ENCODE measurements around the gene HOXB13. TPM values are rescaled to one million over a fixed set of nuclear protein-coding genes. Genes with fewer than 3 reads are reported as not detected.
A peak's percentile ranks its signal among the peaks of the same experiment; 100 is the strongest.

Gene HOXB13
- total RNA-seq, 1 experiment from 2014 or later: not detected

DNA sequence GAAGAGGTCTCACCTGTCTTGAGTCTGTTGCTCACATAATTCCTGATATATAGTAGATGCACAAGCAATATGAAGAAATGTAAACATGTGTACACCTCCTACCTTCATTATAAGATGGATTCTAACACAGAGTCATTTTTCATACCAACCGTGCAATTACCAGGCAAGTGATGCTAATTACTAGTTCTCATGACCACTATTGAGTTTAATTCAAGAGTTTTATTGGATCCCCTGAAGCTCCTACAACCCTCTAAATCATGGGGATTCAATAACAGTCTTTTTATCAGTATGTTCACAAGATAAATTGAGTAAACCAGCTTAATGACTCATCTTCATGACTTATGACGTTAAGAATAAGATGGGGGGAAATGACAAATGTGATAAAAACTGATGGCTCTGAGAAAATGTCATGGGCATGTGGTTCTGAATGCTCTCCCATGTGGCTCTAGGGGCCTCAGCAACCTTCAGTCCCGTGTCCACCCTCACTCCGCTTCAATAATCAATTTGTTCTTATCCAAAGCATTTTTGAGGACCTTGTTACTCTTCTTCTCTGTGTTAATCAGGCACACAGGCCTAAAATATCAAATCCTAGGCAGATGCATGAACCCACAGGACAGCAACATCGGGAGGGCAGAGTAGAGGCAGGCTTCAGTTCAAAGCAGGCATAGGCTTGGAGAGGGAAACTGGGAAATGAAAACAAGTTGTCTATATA is 49.0 kb downstream of the HOXB13 start:
- no peak overlapping the region for H2AFZ ChIP-seq (ENCODE audit: low read length)
- WGBS (ENCODE audit: extremely low coverage, insufficient read length, low lambda C conversion rate): no CpG with 5 or more reads among the region's 5 CpGs

More for the DNA sequence above, 49.0 kb downstream of the HOXB13 start:
- no peaks in the 10 kb centered on the region for H3K4me1 ChIP-seq (ENCODE audit: insufficient read depth, low read length)
- peak; percentile 10 for DNase-seq
- H3K27me3 ChIP-seq (ENCODE audit: insufficient read depth, low read length): peaks cover 6% of the 10 kb centered on the region; the same call in 1 of the 2 replicates
- H3K4me2 ChIP-seq (ENCODE audit: insufficient read depth, insufficient read length, low read length): no peak overlapping the region
- H3K14ac ChIP-seq (ENCODE audit: insufficient read depth, low read length): no peak overlapping the region
- H3K4ac ChIP-seq (ENCODE audit: low read depth, low read length): no peak overlapping the region
- peaks cover 4 to 6% of the 10 kb centered on the region in 2 experiments; a peak in 3 of 4 replicates for H3K4me1 Mint-ChIP-seq
- H3K27me3 Mint-ChIP-seq (ENCODE audit: low read depth): peaks cover 91% of the 10 kb centered on the region
- H3K9me3 ChIP-seq (ENCODE audit: control insufficient read depth, low read depth, low read length): no peaks in the 10 kb centered on the region
- H4K20me1 ChIP-seq (ENCODE audit: control insufficient read depth, insufficient read depth, insufficient read length): no peaks in the 10 kb centered on the region
- no peak overlapping the region for H3K27ac ChIP-seq (ENCODE audit: insufficient read length, low read depth, low read length)
- no peak overlapping the region for H3K27ac Mint-ChIP-seq
- no peaks in the 10 kb centered on the region for H3K23me2 ChIP-seq (ENCODE audit: insufficient read length, low read depth, low read length, poor library complexity, severe bottlenecking)
- no peaks in the 10 kb centered on the region for H3K79me1 ChIP-seq (ENCODE audit: insufficient read depth, low read depth, low read length, poor library complexity, severe bottlenecking)
- TF ChIP-seq, protein P1, sequence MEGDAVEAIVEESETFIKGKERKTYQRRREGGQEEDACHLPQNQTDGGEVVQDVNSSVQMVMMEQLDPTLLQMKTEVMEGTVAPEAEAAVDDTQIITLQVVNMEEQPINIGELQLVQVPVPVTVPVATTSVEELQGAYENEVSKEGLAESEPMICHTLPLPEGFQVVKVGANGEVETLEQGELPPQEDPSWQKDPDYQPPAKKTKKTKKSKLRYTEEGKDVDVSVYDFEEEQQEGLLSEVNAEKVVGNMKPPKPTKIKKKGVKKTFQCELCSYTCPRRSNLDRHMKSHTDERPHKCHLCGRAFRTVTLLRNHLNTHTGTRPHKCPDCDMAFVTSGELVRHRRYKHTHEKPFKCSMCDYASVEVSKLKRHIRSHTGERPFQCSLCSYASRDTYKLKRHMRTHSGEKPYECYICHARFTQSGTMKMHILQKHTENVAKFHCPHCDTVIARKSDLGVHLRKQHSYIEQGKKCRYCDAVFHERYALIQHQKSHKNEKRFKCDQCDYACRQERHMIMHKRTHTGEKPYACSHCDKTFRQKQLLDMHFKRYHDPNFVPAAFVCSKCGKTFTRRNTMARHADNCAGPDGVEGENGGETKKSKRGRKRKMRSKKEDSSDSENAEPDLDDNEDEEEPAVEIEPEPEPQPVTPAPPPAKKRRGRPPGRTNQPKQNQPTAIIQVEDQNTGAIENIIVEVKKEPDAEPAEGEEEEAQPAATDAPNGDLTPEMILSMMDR (conservative IDR thresholded peaks at IDR 0.05): no peak
- no peak overlapping the region for H2BK5ac ChIP-seq (ENCODE audit: insufficient read length, low read length)
- no peak overlapping the region for H4K5ac ChIP-seq (ENCODE audit: insufficient read length, low read depth, low read length)
- H3K79me2 ChIP-seq (ENCODE audit: insufficient read depth, low read length): no peaks in the 10 kb centered on the region
- no peaks in the 10 kb centered on the region for H3K36me3 Mint-ChIP-seq (ENCODE audit: insufficient read depth in 1 of 3, low read depth in 3 of 3)
- H2BK12ac ChIP-seq (ENCODE audit: insufficient read length, low read depth, low read length): no peak overlapping the region
- no peak overlapping the region for H3K9ac ChIP-seq (ENCODE audit: extremely low read depth, insufficient read length, low read length)
- H3K4me3 Mint-ChIP-seq: no peak overlapping the region
- H2BK20ac ChIP-seq (ENCODE audit: low read depth, low read length, poor library complexity, severe bottlenecking): no peak overlapping the region
- no peaks in the 10 kb centered on the region; a peak in 1 of 5 replicates for H3K9me3 Mint-ChIP-seq
- no peak overlapping the region for H4K8ac ChIP-seq (replicated peaks; ENCODE audit: insufficient read length, low read depth, low read length)
- no peak overlapping the region for H3K56ac ChIP-seq (ENCODE audit: insufficient read length, low read depth, low read length)
- H2AK5ac ChIP-seq (ENCODE audit: insufficient read length, low read length): no peak overlapping the region
- H3T11ph ChIP-seq (ENCODE audit: low read length): no peak overlapping the region
- H4K91ac ChIP-seq (ENCODE audit: insufficient read length, low read depth, low read length): no peak overlapping the region
- no peak overlapping the region for H3K18ac ChIP-seq (ENCODE audit: insufficient read length, low read depth, low read length)
- no peak overlapping the region for H2BK15ac ChIP-seq (ENCODE audit: low read depth, low read length)
- no peak overlapping the region for H3K23ac ChIP-seq (ENCODE audit: insufficient read length, low read depth, low read length)
- H2BK120ac ChIP-seq (ENCODE audit: low read depth, low read length, poor library complexity, severe bottlenecking): no peak overlapping the region
